ENCODE data around the gene HHAT. TPM values are rescaled to one million over a fixed set of nuclear protein-coding genes. Genes with fewer than 3 reads are reported as not detected.

The HHAT gene
- total and polyA plus RNA-seq, 2 of the 4 experiments (the other 2 are of a cell fraction), result 1.7 to 2.5 TPM

DNA sequence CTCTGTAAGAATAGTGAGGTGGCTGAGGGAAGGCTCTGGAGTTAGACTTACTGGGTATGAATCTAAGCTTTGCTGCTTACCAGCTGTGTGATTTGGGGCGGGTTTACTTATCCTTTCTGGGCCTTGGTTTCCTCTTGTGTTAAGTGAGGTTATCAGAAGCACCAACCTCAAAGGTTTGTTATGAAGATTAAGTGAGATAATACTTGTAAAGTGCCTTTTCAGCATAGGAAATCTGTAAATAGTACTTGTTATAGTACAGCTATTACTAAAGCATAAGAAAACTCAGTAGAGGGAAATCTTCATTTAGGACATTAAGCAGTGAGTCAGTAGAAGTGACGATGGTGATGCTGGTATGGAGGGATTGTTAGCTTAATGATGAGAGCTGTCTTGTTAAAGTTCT is 12.1 kb downstream of the HHAT start:
- Histone ChIP-seq H3K4ac (ENCODE audit: low read depth, low read length) (no peak overlapping the region), H2AK9ac (replicated peaks; ENCODE audit: low read depth, low read length, poor library complexity) (no peak overlapping the region), H2AFZ (replicated peaks; ENCODE audit: low read length, poor library complexity) (no peak overlapping the region), H3K23ac (ENCODE audit: low read depth, low read length) (no peak overlapping the region), H3K18ac (ENCODE audit: low read depth, low read length) (no peak overlapping the region), H3K9ac (ENCODE audit: low read depth, low read length) (no peak overlapping the region), H3K4me2 (ENCODE audit: low read depth, low read length) (no peak overlapping the region), H3K56ac (ENCODE audit: extremely low read depth, insufficient read depth, low read length) (no peak overlapping the region), H2BK5ac (ENCODE audit: low read depth, low read length, poor library complexity, severe bottlenecking) (no peak overlapping the region), H3K9me1 (ENCODE audit: insufficient read depth, low read length) (peaks cover 5% of the 10 kb centered on the region; the same call in 1 of the 2 replicates), H3K9me3 (ENCODE audit: control insufficient read depth, insufficient read depth, low read length) (no peaks in the 10 kb centered on the region), H2BK120ac (ENCODE audit: low read depth, low read length) (no peak overlapping the region), H4K20me1 (ENCODE audit: insufficient read depth, low read length) (no peaks in the 10 kb centered on the region), H2BK15ac (ENCODE audit: low read depth, low read length) (no peak overlapping the region), H3K4me1 (ENCODE audit: control insufficient read depth, insufficient read depth, low read length) (no peaks in the 10 kb centered on the region), H3K27ac (ENCODE audit: insufficient read depth, low read length) (no peak overlapping the region), H2AK5ac (ENCODE audit: low read depth, low read length) (no peak overlapping the region), H3K27me3 (ENCODE audit: control insufficient read depth, insufficient read depth, low read length) (no peaks in the 10 kb centered on the region), H3K4me3 (ENCODE audit: insufficient read depth, low read depth, low read length) (no peak overlapping the region), H4K8ac (ENCODE audit: low read depth in 2 of 2, low read length in 2 of 2) (no peak overlapping the region), H3K79me1 (ENCODE audit: low read depth in 1 of 2, low read length in 2 of 2) (no peaks in the 10 kb centered on the region), H3K36me3 (ENCODE audit: control insufficient read depth, insufficient read depth, low read length) (no peaks in the 10 kb centered on the region), H4K5ac (ENCODE audit: low read depth, low read length) (no peak overlapping the region), H3K14ac (replicated peaks; ENCODE audit: low read depth, low read length) (no peak overlapping the region), H2BK20ac (ENCODE audit: low read depth, low read length) (no peak overlapping the region), H4K91ac (ENCODE audit: insufficient read depth, low read depth, low read length) (no peak overlapping the region)
- WGBS, 2 experiments (ENCODE audit: extremely low coverage in 2 of 2, insufficient read length in 1 of 2), result 60% methylated on average over 1 of the region's 2 CpGs; no CpG with 5 or more reads in 1 of the 2 experiments
- TF ChIP-seq SMC3 (IDR thresholded peaks at IDR 0.05; ENCODE audit: low read depth, low read length), result no peak
- TF ChIP-seq MXI1 (IDR thresholded peaks at IDR 0.05; ENCODE audit: borderline replicate concordance, low read depth, low read length), result no peak
- TF ChIP-seq RAD21 (IDR thresholded peaks at IDR 0.05; ENCODE audit: low read length), result no peak
- TF ChIP-seq RFX5 (IDR thresholded peaks at IDR 0.05; ENCODE audit: low read depth, low read length), result no peak
- TF ChIP-seq, protein P1, sequence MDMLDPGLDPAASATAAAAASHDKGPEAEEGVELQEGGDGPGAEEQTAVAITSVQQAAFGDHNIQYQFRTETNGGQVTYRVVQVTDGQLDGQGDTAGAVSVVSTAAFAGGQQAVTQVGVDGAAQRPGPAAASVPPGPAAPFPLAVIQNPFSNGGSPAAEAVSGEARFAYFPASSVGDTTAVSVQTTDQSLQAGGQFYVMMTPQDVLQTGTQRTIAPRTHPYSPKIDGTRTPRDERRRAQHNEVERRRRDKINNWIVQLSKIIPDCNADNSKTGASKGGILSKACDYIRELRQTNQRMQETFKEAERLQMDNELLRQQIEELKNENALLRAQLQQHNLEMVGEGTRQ (IDR thresholded peaks at IDR 0.05; ENCODE audit: low read depth, low read length), result no peak
- TF ChIP-seq, protein P2, sequence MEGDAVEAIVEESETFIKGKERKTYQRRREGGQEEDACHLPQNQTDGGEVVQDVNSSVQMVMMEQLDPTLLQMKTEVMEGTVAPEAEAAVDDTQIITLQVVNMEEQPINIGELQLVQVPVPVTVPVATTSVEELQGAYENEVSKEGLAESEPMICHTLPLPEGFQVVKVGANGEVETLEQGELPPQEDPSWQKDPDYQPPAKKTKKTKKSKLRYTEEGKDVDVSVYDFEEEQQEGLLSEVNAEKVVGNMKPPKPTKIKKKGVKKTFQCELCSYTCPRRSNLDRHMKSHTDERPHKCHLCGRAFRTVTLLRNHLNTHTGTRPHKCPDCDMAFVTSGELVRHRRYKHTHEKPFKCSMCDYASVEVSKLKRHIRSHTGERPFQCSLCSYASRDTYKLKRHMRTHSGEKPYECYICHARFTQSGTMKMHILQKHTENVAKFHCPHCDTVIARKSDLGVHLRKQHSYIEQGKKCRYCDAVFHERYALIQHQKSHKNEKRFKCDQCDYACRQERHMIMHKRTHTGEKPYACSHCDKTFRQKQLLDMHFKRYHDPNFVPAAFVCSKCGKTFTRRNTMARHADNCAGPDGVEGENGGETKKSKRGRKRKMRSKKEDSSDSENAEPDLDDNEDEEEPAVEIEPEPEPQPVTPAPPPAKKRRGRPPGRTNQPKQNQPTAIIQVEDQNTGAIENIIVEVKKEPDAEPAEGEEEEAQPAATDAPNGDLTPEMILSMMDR (conservative IDR thresholded peaks at IDR 0.05; ENCODE audit: low read depth, low read length), result no peak
- TF ChIP-seq POLR2A (IDR thresholded peaks at IDR 0.05; ENCODE audit: low read depth, low read length), result no peak
- TF ChIP-seq CHD1 (IDR thresholded peaks at IDR 0.05; ENCODE audit: low read depth, low read length), result no peak
- no peak for TF ChIP-seq RCOR1 (IDR thresholded peaks at IDR 0.05; ENCODE audit: insufficient replicate concordance, low read length)
- TF ChIP-seq, protein P3, sequence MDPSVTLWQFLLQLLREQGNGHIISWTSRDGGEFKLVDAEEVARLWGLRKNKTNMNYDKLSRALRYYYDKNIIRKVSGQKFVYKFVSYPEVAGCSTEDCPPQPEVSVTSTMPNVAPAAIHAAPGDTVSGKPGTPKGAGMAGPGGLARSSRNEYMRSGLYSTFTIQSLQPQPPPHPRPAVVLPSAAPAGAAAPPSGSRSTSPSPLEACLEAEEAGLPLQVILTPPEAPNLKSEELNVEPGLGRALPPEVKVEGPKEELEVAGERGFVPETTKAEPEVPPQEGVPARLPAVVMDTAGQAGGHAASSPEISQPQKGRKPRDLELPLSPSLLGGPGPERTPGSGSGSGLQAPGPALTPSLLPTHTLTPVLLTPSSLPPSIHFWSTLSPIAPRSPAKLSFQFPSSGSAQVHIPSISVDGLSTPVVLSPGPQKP (IDR thresholded peaks at IDR 0.05; ENCODE audit: borderline replicate concordance, low read depth, low read length), result no peak
- TF ChIP-seq NFE2L2 (IDR thresholded peaks at IDR 0.05; ENCODE audit: low read depth, low read length), result no peak
- no peak for TF ChIP-seq FOS (IDR thresholded peaks at IDR 0.05; ENCODE audit: low read depth, low read length)
- no peak for TF ChIP-seq MAFK (IDR thresholded peaks at IDR 0.05; ENCODE audit: low read depth, low read length)
- TF ChIP-seq MAZ (IDR thresholded peaks at IDR 0.05; ENCODE audit: borderline replicate concordance, low read depth, low read length), result no peak
- no peak for TF ChIP-seq BHLHE40 (IDR thresholded peaks at IDR 0.05; ENCODE audit: low read depth, low read length)
- no peak for TF ChIP-seq CEBPB (IDR thresholded peaks at IDR 0.05; ENCODE audit: low read depth, low read length)
- ATAC-seq (ENCODE audit: low read depth) (no peak), DNase-seq (no peak)
- intact Hi-C loops (cut with micrococcal nuclease), result no loop called here
- in situ Hi-C loops (cut with MboI; ENCODE audit: low sequenced_read_pairs), result no loop called here
- ChIA-PET POLR2A (ENCODE audit: unreplicated experiment) (no interaction called here), CTCF (interaction anchor here (1.6 kb wide), 1 partner anchor 20 kb away, joined by 6 read pairs; no protein-coding TSS in a partner anchor)
- dilution Hi-C loops (cut with HindIII; ENCODE audit: low sequenced_read_pairs, unreplicated experiment), result no loop called here
- no TSS peak for BruUV-seq (replicated peaks)
